Fibroblast of the aortic adventitia (primary cell): ENCODE measurements around the gene TSPAN14. TPM values are rescaled to one million over a fixed set of nuclear protein-coding genes. Genes with fewer than 3 reads are reported as not detected.

Source experiments
- DNase-seq: peaks from one replicate; pipeline ENCODE4 v3.0.0-alpha.2; 2010; ENCODE audit warnings: low read depth
- H3K4me3 ChIP-seq: 2 replicates; pipeline ENCODE4 v1.5.1; 2011; ENCODE audit warnings: low read depth, mild to moderate bottlenecking, control low read depth, low read length, moderate library complexity
- CTCF ChIP-seq: IDR thresholded peaks from 2 replicates; pipeline ENCODE4 v1.5.1; 2011; ENCODE audit warnings: mild to moderate bottlenecking, low read length, control low read depth, inconsistent platforms; ENCODE audit not compliant: insufficient read depth
- total RNA-seq: library from RNA; depleted of rRNA; stranded (reverse); fragments of >200 nt; gene quantifications from 2 replicates; pipeline ENCODE4 v1.2.3, GENCODE V29; 2012; ENCODE audit warnings: low replicate concordance

Gene TSPAN14
- total RNA-seq, 1 donor, result 21.3 TPM

- TF ChIP-seq CTCF, result no peak
- no peak for DNase-seq
- H3K4me3 ChIP-seq, result no peak overlapping the region
Measured at GRCh38 chr10:80489371-80490112, 35.4 kb downstream of the TSPAN14 start.

- no peak overlapping the region for H3K4me3 ChIP-seq
- TF ChIP-seq CTCF, result no peak
- no peak for DNase-seq
Measured at GRCh38 chr10:80491251-80492102, 37.4 kb downstream of the TSPAN14 start.

GRCh38 chr10:80492848-80493521, 38.9 kb downstream of the TSPAN14 start:
- DNase-seq, result no peak
- H3K4me3 ChIP-seq, result no peak overlapping the region
- no peak for TF ChIP-seq CTCF

- no peak overlapping the region for H3K4me3 ChIP-seq
- TF ChIP-seq CTCF, result no peak
- DNase-seq, result peak; percentile 94
Measured at GRCh38 chr10:80493522-80494051, 39.5 kb downstream of the TSPAN14 start.

- DNase-seq, result no peak
- no peak for TF ChIP-seq CTCF
- no peak overlapping the region for H3K4me3 ChIP-seq
Measured at GRCh38 chr10:80496555-80497172, 42.6 kb downstream of the TSPAN14 start.
